Body of pancreas (tissue), 4 donors: ENCODE results near the gene LHX5.

Source experiments
- POLR2A ChIP-seq, 3 donors: fragments of 450-650 bp; IDR thresholded peaks; one replicate each; pipeline ENCODE4 v1.6.1; 2016; ENCODE audit warnings: antibody characterized with exemption in 3 of 3, mild to moderate bottlenecking in 2 of 3
- TF ChIP-seq, protein P1 (sequence below), 7 experiments: fragments of 450-650 bp in 4 of 7; fragments of 200-600 bp in 3 of 7; sonication (generic) in 3 of 7; IDR thresholded peaks; one replicate each; pipeline ENCODE4 v1.5.1; 2016 to 2019; ENCODE audit warnings: antibody characterized with exemption in 7 of 7

DNA sequence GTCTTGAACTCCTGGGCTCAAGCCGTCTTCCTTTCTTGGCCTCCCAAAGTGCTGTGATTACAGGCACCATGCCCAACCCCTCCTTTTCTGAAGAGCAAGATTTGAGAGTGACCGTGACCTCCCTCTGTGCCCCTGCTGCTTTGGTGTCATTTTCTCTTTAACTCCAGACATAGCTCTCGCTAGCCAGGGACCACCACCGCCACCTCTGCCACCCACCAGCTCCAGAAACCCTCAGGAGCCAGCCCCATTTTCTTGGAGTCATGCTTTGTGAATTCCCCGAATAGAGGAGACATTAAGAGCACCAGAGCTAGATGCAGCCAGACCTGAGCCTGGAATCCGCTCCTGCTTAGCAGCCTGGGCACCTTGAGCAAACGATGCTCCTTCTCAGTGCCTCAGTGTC, 31.3 kb downstream of the LHX5 start:
- TF ChIP-seq, protein P1, sequence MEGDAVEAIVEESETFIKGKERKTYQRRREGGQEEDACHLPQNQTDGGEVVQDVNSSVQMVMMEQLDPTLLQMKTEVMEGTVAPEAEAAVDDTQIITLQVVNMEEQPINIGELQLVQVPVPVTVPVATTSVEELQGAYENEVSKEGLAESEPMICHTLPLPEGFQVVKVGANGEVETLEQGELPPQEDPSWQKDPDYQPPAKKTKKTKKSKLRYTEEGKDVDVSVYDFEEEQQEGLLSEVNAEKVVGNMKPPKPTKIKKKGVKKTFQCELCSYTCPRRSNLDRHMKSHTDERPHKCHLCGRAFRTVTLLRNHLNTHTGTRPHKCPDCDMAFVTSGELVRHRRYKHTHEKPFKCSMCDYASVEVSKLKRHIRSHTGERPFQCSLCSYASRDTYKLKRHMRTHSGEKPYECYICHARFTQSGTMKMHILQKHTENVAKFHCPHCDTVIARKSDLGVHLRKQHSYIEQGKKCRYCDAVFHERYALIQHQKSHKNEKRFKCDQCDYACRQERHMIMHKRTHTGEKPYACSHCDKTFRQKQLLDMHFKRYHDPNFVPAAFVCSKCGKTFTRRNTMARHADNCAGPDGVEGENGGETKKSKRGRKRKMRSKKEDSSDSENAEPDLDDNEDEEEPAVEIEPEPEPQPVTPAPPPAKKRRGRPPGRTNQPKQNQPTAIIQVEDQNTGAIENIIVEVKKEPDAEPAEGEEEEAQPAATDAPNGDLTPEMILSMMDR (IDR thresholded peaks at IDR 0.05), result no peak
- TF ChIP-seq POLR2A (IDR thresholded peaks at IDR 0.05), result no peak
